SK-N-SH (cell line): ENCODE measurements around the gene C12orf42. TPM values are rescaled to one million over a fixed set of nuclear protein-coding genes. Genes with fewer than 3 reads are reported as not detected.

Experiments used
- CTCF ChIA-PET: fragments of 300-600, 350-600 bp; formaldehyde crosslinking; extraction: SDS; loops from one replicate; lab custom pipeline; 2021; lab: Yijun Ruan, JAX
- POLR2A ChIA-PET: fragments of 350-600 bp; sonication (Branson Sonifier 250); formaldehyde crosslinking; extraction: SDS; loops from one replicate; lab custom pipeline; 2020; ENCODE audit warnings: antibody characterized with exemption, inconsistent platforms; lab: Yijun Ruan, JAX
- DNase-seq: peaks from one replicate; pipeline ENCODE4 v3.0.0; 2012
- H2AFZ ChIP-seq: fragments of 200-600 bp; sonication (generic); 2 replicates; pipeline ENCODE4 v1.8.1; 2016; ENCODE audit warnings: antibody characterized with exemption, mild to moderate bottlenecking, low read depth
- H3F3A ChIP-seq: fragments of 200-600 bp; sonication (generic); replicated peaks from 2 replicates; pipeline ENCODE3; 2016; ENCODE audit warnings: antibody characterized with exemption, mild to moderate bottlenecking; ENCODE audit not compliant: insufficient read depth
- H3K27ac ChIP-seq, 2 experiments: fragments of 200-500 bp in 1 of 2; fragments of 200-600 bp in 1 of 2; sonication (Bioruptor generic) in 1 of 2; sonication (generic), shearing (Covaris generic) in 1 of 2; 2 replicates each; pipeline versions ENCODE4 v1.5.1 to v1.6.1; 2014 to 2016; ENCODE audit warnings: low read depth in 2 of 2, inconsistent platforms in 1 of 2, low read length in 1 of 2, mild to moderate bottlenecking in 1 of 2, mixed read lengths in 1 of 2
- H3K27me3 ChIP-seq: fragments of 200-600 bp; sonication (generic), shearing (Covaris generic); 2 replicates; pipeline ENCODE4 v1.6.1; 2016; ENCODE audit warnings: mixed run types; ENCODE audit not compliant: insufficient read depth
- H3K36me3 ChIP-seq, 2 experiments: fragments of 200-500 bp in 1 of 2; fragments of 200-600 bp in 1 of 2; sonication (Bioruptor generic) in 1 of 2; sonication (generic) in 1 of 2; replicated peaks in 1 of 2; 2 replicates each; pipeline versions ENCODE3 to v1.5.1; 2014 to 2016; ENCODE audit warnings: low read length in 1 of 2, mild to moderate bottlenecking in 1 of 2; ENCODE audit not compliant: insufficient read depth in 2 of 2, control insufficient read depth in 1 of 2
- H3K4me1 ChIP-seq, 2 experiments: fragments of 200-500 bp in 1 of 2; fragments of 200-600 bp in 1 of 2; sonication (Bioruptor generic) in 1 of 2; sonication (generic), shearing (Covaris generic) in 1 of 2; 2 replicates each; pipeline versions ENCODE4 v1.5.1 to v1.6.1; 2014 to 2016; ENCODE audit warnings: low read depth in 1 of 2, low read length in 1 of 2, mixed run types in 1 of 2; ENCODE audit not compliant: insufficient read depth in 2 of 2, control insufficient read depth in 1 of 2
- H3K4me2 ChIP-seq: fragments of 200-600 bp; sonication (generic), shearing (Covaris generic); 2 replicates; pipeline ENCODE4 v1.6.1; 2017; ENCODE audit warnings: mixed run types
- H3K4me3 ChIP-seq, 2 experiments: fragments of 200-500 bp in 1 of 2; fragments of 200-600 bp in 1 of 2; sonication (Bioruptor generic) in 1 of 2; sonication (generic), shearing (Covaris generic) in 1 of 2; 2 replicates each; pipeline versions ENCODE4 v1.5.1 to v1.8.1; 2014 to 2016; ENCODE audit warnings: low read depth in 2 of 2, inconsistent platforms in 1 of 2, low read length in 1 of 2, mild to moderate bottlenecking in 1 of 2, mixed read lengths in 1 of 2, moderate library complexity in 1 of 2
- H3K79me2 ChIP-seq: fragments of 200-600 bp; sonication (generic); 2 replicates; pipeline ENCODE4 v1.8.1; 2017; ENCODE audit warnings: mild to moderate bottlenecking; ENCODE audit not compliant: insufficient read depth
- H3K9ac ChIP-seq: fragments of 200-600 bp; sonication (generic); 2 replicates; pipeline ENCODE4 v1.6.1; 2017; ENCODE audit warnings: mixed run types
- H3K9me2 ChIP-seq: fragments of 200-600 bp; sonication (generic); 2 replicates; pipeline ENCODE4 v1.6.1; 2017; ENCODE audit warnings: mixed run types
- H3K9me3 ChIP-seq: fragments of 200-600 bp; sonication (generic); 2 replicates; pipeline ENCODE4 v1.6.1; 2017; ENCODE audit warnings: mixed run types, mild to moderate bottlenecking, moderate library complexity
- H4K20me1 ChIP-seq: fragments of 200-600 bp; sonication (generic); 2 replicates; pipeline ENCODE4 v1.6.1; 2017; ENCODE audit warnings: mild to moderate bottlenecking, mixed run types; ENCODE audit not compliant: insufficient read depth
- ELF1 ChIP-seq: IDR thresholded peaks from 2 replicates; pipeline ENCODE4 v1.4.0; 2012
- GABPA ChIP-seq: IDR thresholded peaks from 2 replicates; pipeline ENCODE4 v1.4.0; 2012; ENCODE audit warnings: low read depth, mild to moderate bottlenecking
- MEF2A ChIP-seq: IDR thresholded peaks from 2 replicates; pipeline ENCODE4 v1.4.0; 2012; ENCODE audit warnings: low read depth, borderline replicate concordance
- MXI1 ChIP-seq: IDR thresholded peaks from 2 replicates; pipeline ENCODE4 v1.6.1; 2012; ENCODE audit warnings: mild to moderate bottlenecking, low read depth, low read length, improper control_type of control experiment
- NFIC ChIP-seq: IDR thresholded peaks from 2 replicates; pipeline ENCODE4 v1.4.0; 2012; ENCODE audit warnings: borderline replicate concordance
- RAD21 ChIP-seq: IDR thresholded peaks from 2 replicates; pipeline ENCODE4 v1.6.1; 2012; ENCODE audit warnings: mild to moderate bottlenecking, low read length
- RCOR1 ChIP-seq: fragments of 150-350 bp; IDR thresholded peaks from 2 replicates; pipeline ENCODE4 v1.6.1; 2017; ENCODE audit warnings: antibody characterized with exemption, low read length
- RFX5 ChIP-seq: IDR thresholded peaks from 2 replicates; pipeline ENCODE4 v1.6.1; 2012; ENCODE audit warnings: mild to moderate bottlenecking, improper control_type of control experiment, low read length
- TAF1 ChIP-seq: IDR thresholded peaks from 2 replicates; pipeline ENCODE4 v1.6.1; 2012; ENCODE audit warnings: low read depth, mild to moderate bottlenecking, low read length, moderate library complexity, borderline replicate concordance
- TEAD4 ChIP-seq: IDR thresholded peaks from 2 replicates; pipeline ENCODE4 v1.4.0; 2012; ENCODE audit warnings: mild to moderate bottlenecking, borderline replicate concordance; ENCODE audit not compliant: insufficient read depth
- WGBS: methylation state at CpG from one replicate; pipeline ENCODE4 v1.1.6; 2017; ENCODE audit warnings: low lambda C conversion rate; 5-methylcytosine and 5-hydroxymethylcytosine counted together
- polyA plus RNA-seq, 3 experiments: library from polyadenylated mRNA; depleted of rRNA; stranded (reverse); fragments of >200 nt; gene quantifications; 2 replicates each; pipeline ENCODE4 v1.2.3, GENCODE V29; 2012
- TF ChIP-seq, protein P1 (sequence below): IDR thresholded peaks from 2 replicates; pipeline ENCODE4 v1.4.0; 2012; ENCODE audit warnings: low read depth, borderline replicate concordance

C12orf42 gene
- polyA plus RNA-seq, 1 of the 3 experiments (the other 2 are of a cell fraction) = not detected

DNA sequence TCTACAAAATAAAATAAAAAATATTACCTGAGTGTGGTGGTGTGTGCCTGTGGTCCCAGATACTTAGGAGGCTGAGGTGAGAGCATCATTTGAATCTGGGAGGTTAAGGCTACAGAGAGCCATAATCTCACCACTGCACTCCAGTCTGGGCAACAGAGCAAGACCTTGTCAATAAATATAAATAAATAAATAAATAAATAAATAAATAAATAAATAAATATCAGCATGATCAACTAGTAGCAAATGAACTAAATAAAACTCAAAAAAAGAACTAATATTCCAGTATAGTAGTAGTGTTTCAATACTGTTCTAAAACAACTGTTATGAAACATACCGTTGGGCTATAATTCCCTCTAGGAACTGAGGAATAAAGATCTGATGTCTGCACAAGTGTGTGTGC, 74.4 kb downstream of the C12orf42 start:
- Histone ChIP-seq H3K9me3 (no peaks in the 10 kb centered on the region), H2AFZ (no peak overlapping the region), H3K36me3 (no peaks in the 10 kb centered on the region), H3K9me2 (no peaks in the 10 kb centered on the region), H3K4me1 (peaks cover 0 to 8% of the 10 kb centered on the region in 2 experiments; a peak in 2 of 4 replicates), H4K20me1 (no peaks in the 10 kb centered on the region), H3K27me3 (no peaks in the 10 kb centered on the region), H3K27ac (no peak overlapping the region), H3F3A (no peaks in the 10 kb centered on the region), H3K9ac (no peak overlapping the region), H3K4me2 (no peak overlapping the region), H3K4me3 (no peak overlapping the region), H3K79me2 (no peaks in the 10 kb centered on the region)
- WGBS = 58% methylated on average over 1 of the region's 1 CpG
- POLR2A ChIA-PET = no interaction called here
- no peak for TF ChIP-seq MEF2A
- TF ChIP-seq RFX5 = no peak
- TF ChIP-seq RCOR1 = no peak
- TF ChIP-seq TEAD4 = no peak
- TF ChIP-seq GABPA = no peak
- TF ChIP-seq, protein P1, sequence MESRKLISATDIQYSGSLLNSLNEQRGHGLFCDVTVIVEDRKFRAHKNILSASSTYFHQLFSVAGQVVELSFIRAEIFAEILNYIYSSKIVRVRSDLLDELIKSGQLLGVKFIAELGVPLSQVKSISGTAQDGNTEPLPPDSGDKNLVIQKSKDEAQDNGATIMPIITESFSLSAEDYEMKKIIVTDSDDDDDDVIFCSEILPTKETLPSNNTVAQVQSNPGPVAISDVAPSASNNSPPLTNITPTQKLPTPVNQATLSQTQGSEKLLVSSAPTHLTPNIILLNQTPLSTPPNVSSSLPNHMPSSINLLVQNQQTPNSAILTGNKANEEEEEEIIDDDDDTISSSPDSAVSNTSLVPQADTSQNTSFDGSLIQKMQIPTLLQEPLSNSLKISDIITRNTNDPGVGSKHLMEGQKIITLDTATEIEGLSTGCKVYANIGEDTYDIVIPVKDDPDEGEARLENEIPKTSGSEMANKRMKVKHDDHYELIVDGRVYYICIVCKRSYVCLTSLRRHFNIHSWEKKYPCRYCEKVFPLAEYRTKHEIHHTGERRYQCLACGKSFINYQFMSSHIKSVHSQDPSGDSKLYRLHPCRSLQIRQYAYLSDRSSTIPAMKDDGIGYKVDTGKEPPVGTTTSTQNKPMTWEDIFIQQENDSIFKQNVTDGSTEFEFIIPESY = no peak
- CTCF ChIA-PET = no interaction called here
- no peak for DNase-seq

DNA sequence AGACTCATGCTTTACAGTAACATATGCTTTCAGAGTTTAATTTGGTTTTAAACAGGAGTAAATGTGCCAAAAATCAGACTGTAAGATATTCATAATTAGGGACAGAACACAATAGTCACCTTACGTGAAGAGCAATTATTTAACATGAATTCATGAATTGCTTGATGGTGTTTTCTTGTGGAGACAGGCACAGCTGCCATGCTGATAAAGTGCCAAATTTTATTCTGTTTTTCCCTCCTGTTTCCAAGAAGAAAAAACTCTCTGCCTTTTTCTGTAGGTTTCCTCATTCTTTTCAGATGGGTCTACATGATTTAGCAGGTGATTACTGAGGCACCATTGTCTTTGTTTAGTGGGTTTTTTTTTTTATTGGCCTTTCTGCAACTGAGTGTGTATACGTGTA, 80.1 kb downstream of the C12orf42 start:
- ChIA-PET POLR2A (no interaction called here), CTCF (no interaction called here)
- Histone ChIP-seq H3K27ac (no peak overlapping the region), H3K4me2 (no peak overlapping the region), H3K4me3 (no peak overlapping the region), H3K9ac (no peak overlapping the region), H3K79me2 (no peaks in the 10 kb centered on the region), H3K27me3 (no peaks in the 10 kb centered on the region), H3K4me1 (no peaks in the 10 kb centered on the region), H4K20me1 (no peaks in the 10 kb centered on the region), H3K9me3 (no peaks in the 10 kb centered on the region), H3F3A (no peaks in the 10 kb centered on the region), H3K9me2 (no peaks in the 10 kb centered on the region), H3K36me3 (no peaks in the 10 kb centered on the region), H2AFZ (no peak overlapping the region)
- TF ChIP-seq MXI1 = no peak
- no peak for DNase-seq
- WGBS = 42% methylated on average over 2 of the region's 2 CpGs

DNA sequence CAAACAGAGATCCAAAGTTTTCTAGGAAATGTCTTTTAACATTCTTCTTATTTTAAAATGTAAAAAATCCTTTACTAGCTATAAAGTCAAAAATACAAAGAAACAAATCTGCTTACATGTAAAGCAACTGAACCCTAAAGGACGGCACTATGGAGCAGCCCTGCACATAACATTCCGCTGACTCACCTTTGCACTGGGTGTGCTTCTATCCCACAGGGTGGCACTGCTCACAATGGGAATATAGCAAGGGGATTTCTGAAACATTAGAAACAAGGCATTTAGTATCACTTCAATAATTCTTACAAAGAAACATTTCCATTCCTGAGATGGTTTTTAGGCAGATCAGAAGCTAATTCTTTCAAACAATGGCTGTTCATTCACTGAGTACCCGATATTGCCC, 94.3 kb downstream of the C12orf42 start:
- ChIA-PET POLR2A (no interaction called here), CTCF (interaction anchor here (1.4 kb wide), 1 partner anchor 147 kb away, joined by 4 read pairs; no protein-coding TSS in a partner anchor)
- no peak overlapping the region for H3K9ac ChIP-seq
- H3K4me2 ChIP-seq = no peak overlapping the region
- no peaks in the 10 kb centered on the region for H3K27me3 ChIP-seq
- no peaks in the 10 kb centered on the region for H3K9me2 ChIP-seq
- H3K4me3 ChIP-seq = no peak overlapping the region
- no peak overlapping the region for H2AFZ ChIP-seq
- peaks cover 0 to 2% of the 10 kb centered on the region in 2 experiments; a peak in 1 of 4 replicates for H3K4me1 ChIP-seq
- no peaks in the 10 kb centered on the region for H3K9me3 ChIP-seq
- H3K79me2 ChIP-seq = no peaks in the 10 kb centered on the region
- no peaks in the 10 kb centered on the region for H3K36me3 ChIP-seq
- H3K27ac ChIP-seq = no peak overlapping the region
- no peaks in the 10 kb centered on the region for H3F3A ChIP-seq
- DNase-seq = no peak
- no peak for TF ChIP-seq RCOR1
- peak; percentile 39 for TF ChIP-seq RAD21
- TF ChIP-seq ELF1 = no peak
- no peak for TF ChIP-seq NFIC
- TF ChIP-seq TAF1 = no peak
- H4K20me1 ChIP-seq = no peaks in the 10 kb centered on the region
- 39% methylated on average over 3 of the region's 3 CpGs for WGBS
